ENCODE data around the gene SLC25A33. TPM values are rescaled to one million over a fixed set of nuclear protein-coding genes. Genes with fewer than 3 reads are reported as not detected.

Gene SLC25A33
- total RNA-seq, 1 experiment from 2014 or later = 14.1 TPM

GRCh38 chr1:9613625-9614299 is 74.5 kb downstream of the SLC25A33 start:
- no peak for DNase-seq (ENCODE audit: low spot score)
- no peak overlapping the region for H3K4me3 ChIP-seq (ENCODE audit: low read depth, low read length, poor library complexity, severe bottlenecking)
- TF ChIP-seq CTCF (conservative IDR thresholded peaks at IDR 0.05; ENCODE audit: low read depth, low read length) (no peak), EZH2 (IDR thresholded peaks at IDR 0.05; ENCODE audit: borderline replicate concordance, low read depth, low read length, poor library complexity, severe bottlenecking) (no peak)
- peaks cover 42% of the 10 kb centered on the region for H3K36me3 ChIP-seq (ENCODE audit: insufficient read depth, low read length, poor library complexity, severe bottlenecking)
- H3K4me1 ChIP-seq (ENCODE audit: insufficient read depth, low read length, poor library complexity, severe bottlenecking) = no peaks in the 10 kb centered on the region
- BruUV-seq (replicated peaks) = no TSS peak
- no peaks in the 10 kb centered on the region for H3K9me3 ChIP-seq (ENCODE audit: low read depth, low read length, poor library complexity, severe bottlenecking)
- ChIA-PET POLR2A (ENCODE audit: low non-redundant PET) (no interaction called here), CTCF (no interaction called here)
- H3K27me3 ChIP-seq (replicated peaks; ENCODE audit: insufficient read depth, low read depth, low read length, poor library complexity) = no peaks in the 10 kb centered on the region
- intact Hi-C loops (cut with micrococcal nuclease; ENCODE audit: unreplicated experiment) = no loop called here
- no peak overlapping the region for H3K27ac ChIP-seq (ENCODE audit: low read depth, low read length, poor library complexity, severe bottlenecking)

GRCh38 chr1:9615316-9616063 is 76.2 kb downstream of the SLC25A33 start:
- no TSS peak for BruUV-seq (replicated peaks)
- no peaks in the 10 kb centered on the region for H3K27me3 ChIP-seq (replicated peaks; ENCODE audit: insufficient read depth, low read depth, low read length, poor library complexity)
- ChIA-PET CTCF (interaction anchor here (0.5 to 0.8 kb wide), 2 partner anchors 12 to 693 kb away, joined by 3 read pairs; no protein-coding TSS in a partner anchor), POLR2A (ENCODE audit: low non-redundant PET) (no interaction called here)
- peaks cover 27% of the 10 kb centered on the region for H3K36me3 ChIP-seq (ENCODE audit: insufficient read depth, low read length, poor library complexity, severe bottlenecking)
- H3K4me1 ChIP-seq (ENCODE audit: insufficient read depth, low read length, poor library complexity, severe bottlenecking) = no peaks in the 10 kb centered on the region
- H3K9me3 ChIP-seq (ENCODE audit: low read depth, low read length, poor library complexity, severe bottlenecking) = no peaks in the 10 kb centered on the region
- H3K27ac ChIP-seq (ENCODE audit: low read depth, low read length, poor library complexity, severe bottlenecking) = no peak overlapping the region
- peak; percentile 48 for DNase-seq (ENCODE audit: low spot score)
- no peak for TF ChIP-seq EZH2 (IDR thresholded peaks at IDR 0.05; ENCODE audit: borderline replicate concordance, low read depth, low read length, poor library complexity, severe bottlenecking)
- TF ChIP-seq CTCF (conservative IDR thresholded peaks at IDR 0.05; ENCODE audit: low read depth, low read length) = peak; percentile 64
- intact Hi-C loops (cut with micrococcal nuclease; ENCODE audit: unreplicated experiment) = no loop called here
- H3K4me3 ChIP-seq (ENCODE audit: low read depth, low read length, poor library complexity, severe bottlenecking) = no peak overlapping the region

GRCh38 chr1:9618909-9619679 is 79.8 kb downstream of the SLC25A33 start:
- CTCF ChIA-PET = no interaction called here
- BruUV-seq (replicated peaks) = no TSS peak
- TF ChIP-seq EZH2 (IDR thresholded peaks at IDR 0.05; ENCODE audit: borderline replicate concordance, low read depth, low read length, poor library complexity, severe bottlenecking) = no peak
- no peak for TF ChIP-seq CTCF (conservative IDR thresholded peaks at IDR 0.05; ENCODE audit: low read depth, low read length)

More at GRCh38 chr1:9618909-9619679, 79.8 kb downstream of the SLC25A33 start:
- Histone ChIP-seq H3K4me3 (ENCODE audit: low read depth, low read length, poor library complexity, severe bottlenecking) (no peak overlapping the region), H3K27ac (ENCODE audit: low read depth, low read length, poor library complexity, severe bottlenecking) (no peak overlapping the region), H3K9me3 (ENCODE audit: low read depth, low read length, poor library complexity, severe bottlenecking) (no peaks in the 10 kb centered on the region), H3K36me3 (ENCODE audit: insufficient read depth, low read length, poor library complexity, severe bottlenecking) (no peaks in the 10 kb centered on the region), H3K27me3 (replicated peaks; ENCODE audit: insufficient read depth, low read depth, low read length, poor library complexity) (no peaks in the 10 kb centered on the region), H3K4me1 (ENCODE audit: insufficient read depth, low read length, poor library complexity, severe bottlenecking) (peaks cover 3% of the 10 kb centered on the region)
- POLR2A ChIA-PET (ENCODE audit: low non-redundant PET) = no interaction called here
- no peak for DNase-seq (ENCODE audit: low spot score)
- intact Hi-C loops (cut with micrococcal nuclease; ENCODE audit: unreplicated experiment) = no loop called here

All from A673 (cell line).